GM18907 (cell line): ENCODE data around the gene CCSER1.
A peak's percentile ranks its signal among the peaks of the same experiment; 100 is the strongest.

Experiments
- ATAC-seq: cut with Tn5 transposase; IDR thresholded peaks from one replicate; pipeline ENCODE4 v1.9.1; 2021; ENCODE audit warnings: mild to moderate bottlenecking, moderate library complexity; ENCODE audit not compliant: unreplicated experiment

CCSER1 gene

DNA sequence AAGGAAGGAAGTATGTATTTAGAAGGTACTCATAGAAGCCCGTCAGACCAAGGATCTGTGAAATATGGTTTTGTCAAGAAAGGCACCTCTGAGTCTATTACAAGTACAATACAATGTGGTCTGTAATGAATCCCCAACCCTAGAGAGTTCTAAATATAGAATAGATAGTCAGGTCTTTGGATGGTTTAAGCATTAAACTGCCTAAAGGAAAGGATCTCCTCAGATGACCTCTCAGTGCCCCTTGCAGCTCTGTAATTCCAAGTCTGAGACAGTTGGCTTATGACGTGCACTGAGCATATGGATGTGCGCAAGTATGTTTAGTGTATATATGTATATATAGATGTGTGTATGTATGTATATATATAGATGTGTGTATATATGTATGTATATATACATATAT is 62.0 kb downstream of the CCSER1 start:
- no peak for ATAC-seq

DNA sequence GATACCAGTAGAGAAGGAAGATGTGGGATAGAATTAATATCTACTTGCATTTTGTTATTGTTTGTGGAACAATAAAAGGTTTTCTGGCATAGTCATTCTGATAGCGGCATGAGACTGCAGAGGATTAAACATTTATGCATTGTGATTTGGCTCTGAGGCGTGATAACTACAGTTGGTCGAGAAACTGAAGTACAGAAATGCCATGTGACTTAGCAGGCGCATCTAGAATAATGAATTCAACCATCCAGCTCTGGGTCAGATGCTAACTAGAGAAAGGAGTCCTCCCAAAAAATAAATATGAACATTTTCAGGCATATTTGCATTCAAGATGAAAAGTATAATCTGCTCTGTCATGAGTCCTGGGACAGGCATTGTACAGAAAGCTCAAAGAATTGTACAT is 62.8 kb downstream of the CCSER1 start:
- ATAC-seq: no peak

- ATAC-seq: no peak
Observed at GRCh38 chr4:90190525-90190924, 63.3 kb downstream of the CCSER1 start.

- ATAC-seq: no peak
Observed at GRCh38 chr4:90198086-90198847, 71.1 kb downstream of the CCSER1 start.

- ATAC-seq: no peak
Observed at GRCh38 chr4:90207887-90208454, 80.8 kb downstream of the CCSER1 start.

GRCh38 chr4:90209922-90210321 is 82.7 kb downstream of the CCSER1 start:
- no peak for ATAC-seq

DNA sequence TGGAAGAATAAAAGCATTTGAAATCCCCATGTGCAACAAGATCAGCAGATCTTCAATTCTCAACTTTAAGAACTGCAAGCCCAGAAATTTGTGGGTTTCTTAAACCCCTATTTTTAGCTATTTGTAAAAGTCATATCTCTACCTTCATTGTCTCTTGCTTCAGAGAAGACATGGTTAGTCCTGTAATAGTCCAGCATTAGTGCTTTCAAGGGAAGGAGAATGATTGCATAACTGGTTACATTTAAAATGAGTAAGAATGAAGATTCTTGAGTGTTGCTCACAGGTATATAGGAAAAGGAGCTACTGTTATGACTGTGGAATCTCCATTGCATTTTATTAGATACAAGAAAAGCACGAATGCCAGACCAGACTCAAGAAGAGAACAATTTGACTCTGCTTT is 84.0 kb downstream of the CCSER1 start:
- ATAC-seq: no peak

DNA sequence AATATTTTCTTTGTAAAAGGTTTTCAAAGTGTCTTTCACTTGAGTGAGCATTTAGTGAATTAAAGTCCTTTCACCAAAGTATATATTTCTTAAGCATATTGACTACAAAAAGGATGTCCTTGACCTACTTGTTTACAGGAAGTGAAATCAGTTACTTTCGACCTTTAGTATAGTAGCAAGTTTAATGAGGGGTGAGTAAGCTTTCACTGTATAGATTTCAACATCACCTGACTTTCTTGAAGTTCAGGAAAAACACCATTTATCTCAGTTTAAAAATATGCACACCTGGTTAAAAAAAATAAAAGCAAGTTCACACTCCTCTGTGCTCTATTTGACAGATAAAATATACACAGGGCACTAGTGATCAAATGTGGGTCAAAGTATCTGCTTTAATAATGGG is 88.1 kb downstream of the CCSER1 start:
- peak; percentile 76 for ATAC-seq

DNA sequence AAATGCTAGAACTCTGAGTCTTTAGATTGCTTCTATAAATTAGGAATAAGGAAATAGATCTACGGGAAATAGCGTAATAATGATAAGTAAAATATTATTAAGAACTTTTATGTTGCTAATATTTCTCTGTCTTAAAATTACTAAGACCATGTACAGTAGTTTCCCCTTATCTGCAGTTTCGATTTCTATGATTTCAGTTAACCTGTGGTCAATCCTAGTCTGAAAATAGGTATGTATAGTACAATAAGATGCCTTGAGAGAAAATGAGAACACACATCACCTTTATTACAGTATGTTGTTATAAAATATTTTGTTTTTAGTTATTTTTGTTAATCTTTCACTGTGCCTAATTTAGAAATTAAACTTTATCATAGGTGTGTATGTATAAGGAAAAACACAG is 92.6 kb downstream of the CCSER1 start:
- ATAC-seq: no peak

DNA sequence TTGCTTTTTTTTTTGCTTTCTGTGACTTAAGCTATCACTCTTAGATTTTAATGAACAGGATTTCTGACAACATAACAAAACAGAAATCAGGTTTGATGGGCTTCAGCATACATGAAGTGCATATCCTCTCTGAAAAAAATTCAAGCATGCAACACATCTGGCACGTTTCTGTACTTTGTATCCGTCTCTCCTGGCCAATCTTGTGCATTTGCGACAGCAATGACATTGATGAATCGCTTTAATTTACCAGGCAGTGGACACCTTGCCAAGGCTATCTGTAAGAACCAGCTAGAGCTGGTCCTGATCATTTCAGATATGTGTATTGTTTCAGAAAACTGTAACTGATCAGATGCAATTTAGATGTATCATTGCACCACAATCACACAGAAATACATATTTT is 93.3 kb downstream of the CCSER1 start:
- no peak for ATAC-seq

- ATAC-seq: no peak
Observed at GRCh38 chr4:90226734-90227133, 99.5 kb downstream of the CCSER1 start.

- no peak for ATAC-seq
Observed at GRCh38 chr4:90227177-90227576, 100.0 kb downstream of the CCSER1 start.

GRCh38 chr4:90234916-90235547 is 107.8 kb downstream of the CCSER1 start:
- no peak for ATAC-seq

- ATAC-seq: no peak
Observed at GRCh38 chr4:90237751-90238530, 110.7 kb downstream of the CCSER1 start.

- no peak for ATAC-seq
Observed at GRCh38 chr4:90240333-90240732, 113.1 kb downstream of the CCSER1 start.

- ATAC-seq: no peak
Observed at GRCh38 chr4:90241008-90241407, 113.8 kb downstream of the CCSER1 start.

DNA sequence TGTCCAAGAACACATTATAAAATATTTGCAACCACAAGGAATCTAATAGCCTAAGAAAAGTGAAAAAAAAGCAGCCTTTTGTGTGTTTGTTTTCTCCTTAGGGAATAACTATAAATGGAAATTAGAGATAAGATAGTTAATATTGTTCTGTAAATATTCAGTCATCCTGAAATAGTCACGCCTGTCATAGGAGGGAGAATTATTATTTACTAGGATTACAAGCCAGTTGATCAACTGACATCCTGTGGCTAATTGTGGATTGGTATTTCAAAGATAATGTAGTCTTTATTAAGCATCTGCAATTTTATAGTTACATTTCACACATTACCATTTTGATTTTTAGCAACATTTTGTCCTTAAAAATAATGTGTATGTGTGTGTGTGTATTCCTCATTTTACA is 118.6 kb downstream of the CCSER1 start:
- ATAC-seq: no peak

- no peak for ATAC-seq
Observed at GRCh38 chr4:90246816-90247215, 119.6 kb downstream of the CCSER1 start.

DNA sequence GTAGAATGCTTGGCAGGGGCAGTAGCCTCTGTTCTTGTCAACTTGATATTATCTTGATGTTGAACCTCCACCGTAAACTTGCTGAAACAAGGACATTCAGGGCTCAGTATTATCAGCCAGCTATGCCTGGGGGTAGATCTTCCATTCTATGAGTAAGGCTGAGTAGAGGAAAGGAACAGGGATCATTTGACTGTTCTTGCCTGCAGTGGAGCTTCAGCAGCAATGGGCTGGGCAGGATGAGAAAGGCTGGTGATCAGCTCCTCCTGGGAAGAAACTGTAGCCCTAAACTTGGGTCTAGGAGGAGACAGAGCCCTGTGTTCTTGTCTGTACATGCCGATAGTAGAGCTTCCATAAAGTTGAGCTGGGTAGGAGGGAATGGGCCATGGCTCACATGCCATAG is 127.2 kb downstream of the CCSER1 start:
- no peak for ATAC-seq

- ATAC-seq: no peak
Observed at GRCh38 chr4:90274175-90274574, 147.0 kb downstream of the CCSER1 start.

- ATAC-seq: no peak
Observed at GRCh38 chr4:90280954-90281353, 153.8 kb downstream of the CCSER1 start.
